Measurements from ENCODE around the gene CERS3. TPM values are rescaled to one million over a fixed set of nuclear protein-coding genes. Genes with fewer than 3 reads are reported as not detected.

Gene CERS3
- polyA plus RNA-seq, 3 donors: 0.04 TPM; not detected in 2

GRCh38 chr15:100437261-100437660 is 91.5 kb downstream of the CERS3 start:
- H3K27ac Mint-ChIP-seq: no peak overlapping the region
- WGBS (ENCODE audit: insufficient coverage): 86% methylated on average over 2 of the region's 3 CpGs
- DNase-seq: no peak
- H3K27me3 Mint-ChIP-seq (ENCODE audit: low read depth in 3 of 3): peaks cover 3 to 14% (median 6%) of the 10 kb centered on the region in 3 donors
- intact Hi-C loops (cut with micrococcal nuclease): no loop called here
- no peaks in the 10 kb centered on the region for H3K36me3 Mint-ChIP-seq
- peaks cover 5% of the 10 kb centered on the region for H3K4me1 Mint-ChIP-seq
- H2AFZ ChIP-seq (ENCODE audit: insufficient read depth, low read depth, low read length, poor library complexity, severe bottlenecking): no peak overlapping the region
- no peak overlapping the region for H3K27ac ChIP-seq (ENCODE audit: low read depth in 1 of 2, low read length in 2 of 2)
- no peak overlapping the region for H3K9ac ChIP-seq (ENCODE audit: insufficient read depth, low read length, poor library complexity, severe bottlenecking)
- no peak overlapping the region for H3K4me3 ChIP-seq (replicated peaks in 1 of 3; ENCODE audit: low read depth in 2 of 3, low read length in 3 of 3)
- peaks cover 0 to 9% (median 4%) of the 10 kb centered on the region in 7 donors for H3K9me3 Mint-ChIP-seq
- H3K4me1 ChIP-seq (ENCODE audit: control insufficient read depth in 1 of 2, insufficient read depth in 2 of 2, low read length in 2 of 2): no peaks in the 10 kb centered on the region
- no peaks in the 10 kb centered on the region for H3K79me2 ChIP-seq (ENCODE audit: insufficient read depth, low read length)
- no peaks in the 10 kb centered on the region for H3K27me3 ChIP-seq (ENCODE audit: control insufficient read depth in 2 of 2, insufficient read depth in 2 of 2, low read length in 2 of 2)
- H3K4me3 Mint-ChIP-seq: no peak overlapping the region
- TF ChIP-seq CTCF (IDR thresholded peaks at IDR 0.05): no peak
- H3K4me2 ChIP-seq (replicated peaks; ENCODE audit: extremely low read depth, low read length, poor library complexity, severe bottlenecking): no peak overlapping the region
- no peaks in the 10 kb centered on the region for H4K20me1 ChIP-seq (ENCODE audit: insufficient read depth, low read length)
- H3K9me3 ChIP-seq (replicated peaks in 1 of 2; ENCODE audit: control insufficient read depth in 1 of 2, insufficient read depth in 1 of 2, low read length in 2 of 2): no peaks in the 10 kb centered on the region
- H3K36me3 ChIP-seq (replicated peaks in 1 of 2; ENCODE audit: control insufficient read depth in 1 of 2, insufficient read depth in 2 of 2, low read length in 2 of 2): no peaks in the 10 kb centered on the region

DNA sequence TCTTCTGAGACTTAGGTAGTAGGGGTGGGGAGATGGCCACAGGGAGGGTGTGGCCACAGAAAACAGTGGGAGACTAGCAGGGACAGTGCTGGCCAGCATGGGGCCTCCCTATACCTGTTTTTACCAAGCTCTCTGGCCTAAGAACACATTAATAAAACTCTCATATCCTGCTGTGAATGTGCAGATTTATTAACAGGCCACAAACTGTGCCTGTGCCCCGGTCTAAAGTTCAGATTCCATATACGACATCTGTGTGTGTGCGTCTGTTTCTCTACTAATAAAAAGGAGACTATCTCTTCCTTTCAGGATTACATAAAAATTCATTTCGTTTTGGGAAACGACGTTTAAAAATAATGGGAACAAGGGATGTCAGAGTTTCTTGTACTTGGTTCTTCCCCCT is 94.2 kb downstream of the CERS3 start:
- no peak overlapping the region for H3K27ac Mint-ChIP-seq
- no peaks in the 10 kb centered on the region for H4K20me1 ChIP-seq (ENCODE audit: insufficient read depth, low read length)
- H3K4me1 Mint-ChIP-seq: peaks cover 5% of the 10 kb centered on the region
- peaks cover 0 to 5% (median 2%) of the 10 kb centered on the region in 7 donors for H3K9me3 Mint-ChIP-seq
- H3K27me3 Mint-ChIP-seq (ENCODE audit: low read depth in 3 of 3): peaks cover 5 to 8% (median 6%) of the 10 kb centered on the region in 3 donors
- H3K36me3 Mint-ChIP-seq: no peaks in the 10 kb centered on the region
- no peak overlapping the region for H3K27ac ChIP-seq (ENCODE audit: low read depth in 1 of 2, low read length in 2 of 2)
- H3K36me3 ChIP-seq (replicated peaks in 1 of 2; ENCODE audit: control insufficient read depth in 1 of 2, insufficient read depth in 2 of 2, low read length in 2 of 2): no peaks in the 10 kb centered on the region
- H3K79me2 ChIP-seq (ENCODE audit: insufficient read depth, low read length): no peaks in the 10 kb centered on the region
- DNase-seq: no peak
- no peak overlapping the region for H3K9ac ChIP-seq (ENCODE audit: insufficient read depth, low read length, poor library complexity, severe bottlenecking)
- intact Hi-C loops (cut with micrococcal nuclease): no loop called here
- no CpG with 5 or more reads among the region's 6 CpGs for WGBS (ENCODE audit: insufficient coverage)
- no peaks in the 10 kb centered on the region for H3K9me3 ChIP-seq (replicated peaks in 1 of 2; ENCODE audit: control insufficient read depth in 1 of 2, insufficient read depth in 1 of 2, low read length in 2 of 2)
- H3K4me2 ChIP-seq (replicated peaks; ENCODE audit: extremely low read depth, low read length, poor library complexity, severe bottlenecking): no peak overlapping the region
- H3K4me3 Mint-ChIP-seq: no peak overlapping the region
- H3K4me3 ChIP-seq (replicated peaks in 1 of 3; ENCODE audit: low read depth in 2 of 3, low read length in 3 of 3): no peak overlapping the region
- H3K4me1 ChIP-seq (ENCODE audit: control insufficient read depth in 1 of 2, insufficient read depth in 2 of 2, low read length in 2 of 2): no peaks in the 10 kb centered on the region
- TF ChIP-seq CTCF (IDR thresholded peaks at IDR 0.05): no peak
- peaks cover 0 to 2% of the 10 kb centered on the region in 2 donors for H3K27me3 ChIP-seq (ENCODE audit: control insufficient read depth in 2 of 2, insufficient read depth in 2 of 2, low read length in 2 of 2)
- no peak overlapping the region for H2AFZ ChIP-seq (ENCODE audit: insufficient read depth, low read depth, low read length, poor library complexity, severe bottlenecking)
